ENCODE measurements around the gene CRAMP1.

The CRAMP1 gene

DNA sequence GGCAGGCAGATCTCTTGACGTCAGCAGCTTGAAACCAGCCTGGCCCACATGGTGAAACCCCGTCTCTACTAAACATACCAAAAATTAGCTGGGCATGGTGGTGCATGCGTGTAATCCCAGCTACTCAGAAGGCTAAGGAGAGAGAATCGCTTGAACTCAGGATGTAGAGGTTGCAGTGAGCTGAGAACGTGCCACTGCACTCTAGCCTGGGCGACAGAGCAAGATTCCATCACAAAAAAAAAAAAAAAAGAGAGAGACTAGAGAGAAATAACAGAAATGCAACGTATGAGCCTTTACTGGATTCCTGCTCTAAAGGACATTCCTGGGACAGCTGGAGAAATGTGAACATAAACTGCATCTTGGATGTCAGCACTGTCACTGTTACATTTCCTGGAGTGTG lies 11.1 kb upstream of the CRAMP1 start:
- DNase-seq, result no peak

DNA sequence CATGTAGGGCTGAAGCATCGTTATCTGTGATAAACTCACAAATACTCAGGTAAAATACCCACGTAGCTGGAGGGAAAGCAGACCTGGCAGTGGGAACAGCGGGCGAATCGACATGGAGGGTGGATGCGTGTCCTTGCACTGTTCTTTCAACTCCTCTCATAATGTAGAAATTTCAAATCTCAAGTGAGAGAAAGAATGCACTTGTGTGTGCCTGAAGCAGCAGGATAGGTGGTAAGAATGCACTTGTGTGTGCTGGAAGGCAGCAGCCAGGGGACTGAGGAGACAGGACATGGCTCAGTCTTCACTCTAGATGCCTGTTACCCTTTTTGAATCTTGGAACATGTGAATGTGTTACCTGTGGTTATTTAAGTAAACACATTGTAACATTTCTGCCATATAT lies 10.7 kb upstream of the CRAMP1 start:
- no peak for DNase-seq

DNA sequence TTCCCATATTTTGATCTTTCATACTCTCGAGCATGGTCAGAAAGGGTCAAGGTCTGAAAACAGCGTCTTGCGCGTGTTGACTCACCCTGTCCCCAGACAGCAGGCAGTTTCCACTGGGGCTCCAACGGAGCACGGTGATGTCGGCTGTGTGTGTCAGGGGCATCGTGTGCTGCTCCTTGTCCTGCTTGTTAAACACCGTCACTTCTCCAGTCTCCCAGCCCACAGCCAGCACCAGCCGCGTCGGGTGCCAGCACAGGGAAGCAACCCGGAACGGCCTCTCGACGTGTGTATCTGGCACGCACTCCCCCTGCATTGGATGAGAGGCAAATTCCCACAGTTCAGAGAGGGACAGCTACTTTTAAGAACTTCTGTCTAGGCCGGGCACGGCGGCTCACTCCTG lies 9.9 kb upstream of the CRAMP1 start:
- DNase-seq, result no peak

DNA sequence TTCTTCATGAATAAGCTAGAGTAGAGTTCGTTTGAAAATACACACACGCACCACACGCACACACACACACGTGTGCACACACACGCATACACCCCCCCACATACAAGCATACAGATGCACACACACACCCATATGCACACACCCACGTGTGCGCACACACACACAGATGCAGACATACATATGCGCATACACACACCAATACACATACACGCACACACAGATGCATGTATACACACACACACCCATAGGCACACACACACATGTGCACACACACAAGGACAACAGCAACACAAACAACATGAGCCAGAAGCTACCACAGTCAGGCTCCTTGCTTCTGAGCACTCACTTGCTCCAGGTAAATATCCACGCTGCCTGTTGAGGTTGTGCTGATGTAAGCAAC lies 5.4 kb upstream of the CRAMP1 start:
- DNase-seq, result no peak

DNA sequence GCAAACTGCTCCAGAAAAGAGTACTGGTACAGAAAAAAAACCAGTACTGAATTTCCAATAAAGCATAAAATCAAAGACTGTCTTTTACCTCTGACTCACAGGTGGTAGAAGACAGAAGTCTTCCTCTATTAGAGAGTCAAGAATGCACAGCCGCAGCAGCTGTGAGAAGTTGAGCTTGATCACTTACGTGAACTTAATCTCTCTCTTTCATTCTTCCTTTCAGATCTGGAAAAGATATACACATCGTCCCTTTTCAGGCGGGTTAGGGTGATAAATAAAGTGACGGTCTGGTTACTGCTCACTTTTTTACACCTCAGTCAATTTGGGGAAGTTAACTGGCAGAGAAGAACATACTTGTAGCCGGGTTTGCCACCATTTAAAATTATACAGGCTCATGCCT lies 4.2 kb upstream of the CRAMP1 start:
- DNase-seq, result no peak

DNA sequence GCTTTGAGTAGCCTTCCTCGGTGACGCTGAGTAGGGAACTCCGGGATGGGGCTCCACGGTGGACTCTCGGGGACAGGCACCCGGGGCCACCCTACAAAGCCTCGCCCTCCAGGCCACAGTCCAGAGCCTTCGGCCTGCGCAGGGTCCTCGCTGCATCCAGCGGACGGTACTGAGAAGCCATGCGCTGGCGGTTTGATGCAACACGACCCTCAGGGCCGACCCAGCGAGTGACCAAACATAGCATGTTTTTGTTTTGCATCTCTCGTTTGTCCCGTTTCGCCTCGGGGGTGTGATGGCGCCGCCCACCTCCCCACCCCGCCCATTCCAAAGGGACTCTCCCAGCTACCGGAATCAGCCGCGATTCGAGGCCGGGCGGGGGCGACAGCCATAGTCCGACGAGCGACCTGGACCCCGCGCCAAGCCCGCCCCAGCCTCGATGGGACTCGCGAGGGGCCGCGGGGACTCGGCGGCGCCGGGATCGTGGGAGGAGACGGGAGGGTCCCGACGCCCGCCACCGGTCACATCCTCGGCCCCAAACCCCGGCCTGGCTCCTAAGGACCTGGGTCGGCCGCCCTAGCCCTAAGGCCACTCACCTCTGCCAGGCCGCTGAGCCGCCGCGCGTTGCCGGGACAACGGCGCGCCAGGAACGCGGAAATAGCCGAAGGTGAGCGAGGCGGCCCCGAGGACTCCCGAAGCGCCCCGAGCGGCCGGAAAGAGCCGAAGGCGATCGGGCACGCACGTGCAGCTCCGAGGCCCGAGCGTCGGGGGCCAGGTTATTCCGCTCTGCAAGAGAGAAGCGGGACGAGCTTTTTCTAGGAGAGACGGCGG lies 1.9 kb upstream of the CRAMP1 start:
- peak; percentile 96 for DNase-seq

DNA sequence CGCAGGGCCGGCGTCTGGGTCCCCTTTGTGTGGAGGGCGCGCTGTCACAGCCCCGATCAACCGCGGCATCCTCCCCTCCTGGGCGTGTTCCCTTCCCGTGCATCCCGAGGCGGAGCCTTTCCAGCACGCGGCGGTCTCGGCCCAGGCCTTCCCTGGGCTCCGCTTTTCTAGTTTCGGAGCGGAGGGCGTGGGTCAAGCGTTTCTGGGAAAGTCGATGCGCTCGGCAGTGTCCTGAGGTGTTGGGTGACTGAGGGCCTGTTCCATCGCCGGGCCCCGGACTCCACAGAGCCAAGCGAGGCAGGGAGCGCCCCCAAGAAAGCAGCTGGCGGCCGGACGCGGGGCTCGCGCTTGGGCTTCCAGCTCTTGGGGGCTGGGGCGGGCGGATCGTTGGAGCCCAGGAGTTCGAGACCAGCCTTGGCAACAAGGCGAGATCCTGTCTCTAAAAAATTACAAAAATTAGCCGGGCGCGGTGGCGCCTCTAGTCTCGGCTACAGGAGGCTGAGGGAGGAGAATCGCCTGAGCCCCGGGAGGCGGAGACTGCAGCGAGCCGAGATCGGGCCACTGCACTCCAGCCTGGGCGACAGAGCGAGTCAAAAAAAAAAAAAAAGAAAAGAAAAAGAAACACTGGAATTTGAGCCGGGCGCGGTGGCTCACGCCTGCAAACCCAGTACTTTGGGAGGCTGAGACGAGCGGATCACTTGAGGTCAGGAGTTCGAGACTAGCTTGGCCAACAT lies 1.1 kb upstream of the CRAMP1 start:
- DNase-seq, result peak; percentile 8

DNA sequence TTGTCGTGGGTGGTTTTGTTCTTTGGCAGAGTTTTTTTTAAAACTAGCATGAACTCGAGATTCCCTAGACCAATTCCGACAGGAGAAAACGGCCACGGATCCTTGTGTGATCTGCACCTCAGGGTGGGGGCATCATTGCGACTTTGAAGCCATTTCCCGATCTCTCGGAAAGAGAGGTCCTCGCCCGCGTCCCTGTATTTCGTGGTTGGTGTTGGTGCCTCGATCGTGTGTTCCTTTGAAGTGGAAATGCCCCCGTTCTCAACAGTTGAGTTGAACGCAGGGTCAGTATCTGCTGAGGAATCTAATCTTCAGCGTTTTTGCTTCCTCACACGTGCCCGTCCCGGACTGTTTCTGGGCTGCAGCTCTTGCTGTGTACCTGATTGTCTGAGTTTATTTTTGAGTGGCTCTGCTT lies 1.1 kb downstream of the CRAMP1 start:
- DNase-seq, result peak; percentile 29

DNA sequence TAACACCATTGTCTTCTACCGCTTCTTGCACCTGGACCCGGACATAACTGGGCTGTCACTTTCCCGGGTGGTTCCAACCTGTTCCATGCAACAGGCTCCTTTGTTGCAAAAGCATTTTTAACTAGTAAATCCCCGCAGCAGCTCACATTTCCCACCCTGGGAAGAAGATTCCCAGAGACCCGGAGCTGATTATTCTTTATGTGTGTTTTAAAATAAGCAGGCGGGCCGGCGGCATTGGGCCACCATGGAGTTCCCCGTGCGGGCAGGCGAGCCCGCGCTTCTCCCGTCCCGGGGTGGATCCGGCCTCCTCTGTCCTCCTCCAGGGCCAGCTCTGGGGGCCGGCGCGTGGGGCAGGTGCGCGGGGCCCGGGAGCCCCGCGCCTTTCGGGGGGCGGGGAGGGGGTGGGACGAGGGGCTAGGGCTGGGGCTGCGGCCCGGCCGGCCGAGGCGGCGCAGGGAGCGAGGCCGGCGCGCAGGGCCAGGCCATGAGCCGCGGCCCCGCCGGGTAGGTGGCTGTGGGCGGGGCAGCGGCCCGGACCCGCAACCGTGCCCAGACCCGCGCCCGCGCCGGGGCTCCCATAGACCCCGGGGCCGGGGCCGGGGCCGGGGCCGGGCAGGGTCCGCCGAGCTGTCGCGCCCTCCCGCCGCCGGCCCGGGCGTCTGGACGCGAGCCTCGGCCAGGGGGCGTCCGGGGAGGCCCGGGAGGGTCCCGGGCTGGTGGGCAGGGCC lies 1.7 kb downstream of the CRAMP1 start:
- DNase-seq, result peak; percentile 25

DNA sequence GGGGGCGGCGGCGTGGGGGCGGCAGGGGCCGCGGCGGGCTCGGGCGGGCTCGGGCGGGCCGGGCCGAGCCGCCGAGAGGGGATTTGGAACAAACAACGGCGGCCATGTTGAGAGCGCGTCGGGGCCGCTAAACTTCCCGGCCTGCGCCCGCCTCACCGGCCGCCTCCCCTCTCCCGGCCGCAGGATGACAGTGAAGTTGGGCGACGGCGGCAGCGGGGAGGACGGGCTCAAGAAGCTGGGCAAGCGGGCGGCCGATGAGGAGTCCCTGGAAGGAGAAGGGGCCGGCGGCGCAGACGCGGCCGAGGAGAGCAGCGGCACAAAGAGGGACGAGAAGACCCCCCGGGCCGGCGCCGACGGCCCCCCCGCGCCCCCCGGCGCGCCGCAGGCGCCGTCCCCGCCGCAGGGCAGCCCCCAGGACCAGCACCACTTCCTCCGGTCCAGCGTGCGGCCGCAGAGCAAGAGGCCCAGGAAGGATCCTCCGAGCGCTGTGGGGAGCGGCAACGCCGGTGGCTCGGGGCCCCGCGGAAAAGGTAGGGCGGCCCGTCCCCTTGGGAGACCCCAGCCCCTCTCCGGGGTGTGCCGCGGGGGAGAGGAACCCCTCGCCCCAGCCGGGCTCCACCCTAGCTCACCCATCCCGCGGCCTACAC lies 2.4 kb downstream of the CRAMP1 start:
- peak; percentile 66 for DNase-seq

DNA sequence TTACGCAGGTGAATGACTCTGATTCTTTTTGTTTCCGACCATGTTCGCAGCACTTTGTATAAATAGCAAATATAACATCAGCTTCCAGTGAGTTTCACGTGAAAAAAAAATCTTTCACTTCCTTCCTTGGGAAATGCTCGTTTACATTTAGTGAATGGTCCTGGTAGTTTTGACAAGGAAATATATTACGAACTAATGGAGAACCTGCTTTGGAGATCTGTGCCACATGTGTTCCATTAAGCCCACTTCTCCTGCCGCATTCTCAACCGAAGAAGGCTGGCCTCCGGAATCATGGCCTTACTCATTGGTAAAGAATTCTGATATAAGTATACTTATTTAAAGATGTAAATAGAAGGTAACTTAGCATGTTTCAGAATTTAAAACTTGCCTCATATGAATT lies 3.6 kb downstream of the CRAMP1 start:
- DNase-seq, result no peak

DNA sequence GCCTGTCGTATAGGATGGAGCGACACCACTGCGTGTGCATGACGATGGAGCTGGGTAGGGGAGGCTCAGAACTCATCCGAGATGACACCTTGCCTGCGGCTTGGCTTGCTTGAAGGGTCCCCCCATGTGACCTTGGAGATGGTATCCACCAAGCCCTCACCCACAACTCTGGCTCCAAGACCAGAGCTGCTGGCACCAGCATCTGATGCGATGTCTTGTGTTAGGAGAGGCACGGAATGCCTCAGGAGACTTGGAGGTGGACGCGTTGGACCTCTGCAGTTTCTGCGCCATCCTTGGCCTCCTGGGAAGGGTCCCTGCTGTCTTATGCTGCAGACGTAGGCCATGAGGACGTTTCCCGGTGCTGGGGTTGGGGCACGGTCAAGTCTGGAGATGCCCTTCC lies 7.8 kb downstream of the CRAMP1 start:
- no peak for DNase-seq

DNA sequence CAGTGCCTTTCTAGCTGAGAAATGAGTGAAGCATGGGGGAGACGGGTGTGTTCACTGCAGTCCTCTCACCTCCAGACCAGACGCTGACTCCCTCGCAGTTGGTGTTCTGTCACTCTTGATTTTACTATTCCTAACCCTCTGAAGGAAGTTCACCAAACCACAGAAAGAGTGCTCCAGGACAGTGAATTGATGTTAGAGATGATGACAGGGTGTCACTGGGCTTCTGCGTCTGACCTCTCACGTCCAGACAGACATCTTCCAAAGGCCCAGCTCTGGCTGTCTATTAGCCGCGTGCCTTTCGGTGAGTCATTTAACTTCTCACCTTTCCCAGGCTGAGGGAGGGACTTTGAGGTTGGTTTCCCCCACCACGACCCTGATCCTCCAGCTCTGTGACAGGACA lies 8.2 kb downstream of the CRAMP1 start:
- no peak for DNase-seq

DNA sequence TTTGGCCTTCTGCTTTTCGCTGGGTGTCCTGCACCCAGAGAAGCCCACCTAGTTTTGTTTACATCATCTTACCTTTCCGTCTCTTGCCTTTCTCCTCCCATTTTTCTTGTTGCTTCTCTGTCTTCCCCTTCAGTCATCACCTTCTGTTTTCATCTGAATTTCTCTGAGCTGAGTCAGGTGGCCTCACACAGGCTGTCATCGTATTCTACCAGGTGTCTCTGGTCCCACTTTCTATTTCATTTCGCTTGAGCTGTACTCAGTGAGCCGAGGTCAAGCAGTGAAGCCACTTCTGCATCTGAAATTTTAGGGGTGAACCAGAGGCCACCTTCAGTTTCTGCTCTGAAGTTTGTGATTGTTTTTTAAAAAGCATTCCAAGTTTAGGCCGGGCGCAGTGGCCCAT lies 9.7 kb downstream of the CRAMP1 start:
- no peak for DNase-seq

DNA sequence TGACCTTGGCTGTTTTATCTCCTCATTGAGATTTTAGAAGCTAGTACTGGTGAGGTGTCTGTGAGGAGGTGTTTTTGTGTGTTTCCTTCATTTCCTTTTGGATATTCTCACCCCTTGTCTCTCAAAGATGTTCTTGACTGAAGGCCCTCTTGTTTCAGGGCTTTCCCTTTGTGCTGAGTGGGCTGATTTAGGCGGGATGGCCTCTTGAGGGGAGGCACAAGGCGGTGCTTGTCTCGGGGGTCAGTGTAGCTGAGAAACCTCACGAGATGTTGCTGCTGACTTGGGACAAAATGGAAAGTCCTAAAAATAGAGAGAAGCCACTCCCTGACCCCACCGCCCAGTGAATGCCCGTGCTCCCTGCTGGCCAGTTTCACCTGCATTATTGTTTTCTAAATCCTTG lies 14.2 kb downstream of the CRAMP1 start:
- no peak for DNase-seq

DNA sequence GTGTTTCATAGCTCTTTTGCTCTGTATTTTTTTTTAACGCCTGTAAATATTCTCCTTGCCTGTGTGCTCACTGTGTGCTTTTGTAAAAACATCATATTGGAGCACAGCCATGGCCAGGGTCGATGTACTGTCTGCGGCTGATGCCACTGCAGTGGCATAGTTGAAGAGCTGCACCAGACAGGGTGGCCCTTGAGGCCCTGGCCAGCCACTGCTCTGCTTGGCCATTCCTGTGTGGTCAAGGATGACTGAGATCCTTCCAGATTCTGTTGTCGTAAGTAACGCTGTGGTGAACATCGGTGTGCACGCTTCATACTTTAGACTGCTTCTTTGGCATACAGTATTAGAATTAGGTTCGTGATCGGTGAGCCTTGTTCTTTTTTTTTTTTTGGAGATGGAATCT lies 14.6 kb downstream of the CRAMP1 start:
- DNase-seq, result no peak

DNA sequence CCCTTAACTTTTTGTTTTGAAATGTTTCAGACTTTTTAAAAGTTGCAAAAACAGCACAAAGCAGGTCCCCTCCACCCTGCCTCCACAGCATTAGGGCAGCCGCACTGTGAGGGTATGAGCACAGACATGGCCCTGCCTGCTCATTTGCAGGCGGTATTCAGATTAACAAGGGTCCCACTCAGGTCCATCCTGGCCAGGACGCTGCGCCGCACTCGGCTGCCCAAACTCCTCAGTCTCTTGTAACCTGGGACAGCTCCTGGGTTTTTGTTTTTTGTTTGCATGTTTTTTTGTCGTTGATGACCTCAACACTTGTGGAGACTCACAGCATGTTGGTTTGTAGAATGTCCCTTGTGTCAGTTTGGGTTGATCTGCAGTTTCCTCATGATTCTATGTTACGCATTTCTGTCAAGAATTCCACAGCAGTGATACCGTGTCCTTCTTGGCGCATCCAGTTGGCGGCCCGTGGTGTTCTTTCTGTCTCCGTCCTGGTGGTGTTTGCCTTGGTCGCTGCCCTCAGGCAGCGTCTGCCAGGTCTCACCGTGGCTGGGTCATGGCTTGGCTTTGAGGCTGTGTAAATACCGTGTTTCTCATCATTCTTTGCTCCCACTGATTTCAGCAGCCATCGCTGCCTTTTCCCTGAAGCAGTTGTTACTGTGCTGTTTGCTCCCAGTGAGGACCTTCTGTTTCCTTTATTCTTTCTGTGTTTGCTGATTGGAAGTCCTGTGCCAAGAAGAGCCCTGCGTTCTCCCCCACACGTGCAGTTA lies 18.5 kb downstream of the CRAMP1 start:
- no peak for DNase-seq

DNA sequence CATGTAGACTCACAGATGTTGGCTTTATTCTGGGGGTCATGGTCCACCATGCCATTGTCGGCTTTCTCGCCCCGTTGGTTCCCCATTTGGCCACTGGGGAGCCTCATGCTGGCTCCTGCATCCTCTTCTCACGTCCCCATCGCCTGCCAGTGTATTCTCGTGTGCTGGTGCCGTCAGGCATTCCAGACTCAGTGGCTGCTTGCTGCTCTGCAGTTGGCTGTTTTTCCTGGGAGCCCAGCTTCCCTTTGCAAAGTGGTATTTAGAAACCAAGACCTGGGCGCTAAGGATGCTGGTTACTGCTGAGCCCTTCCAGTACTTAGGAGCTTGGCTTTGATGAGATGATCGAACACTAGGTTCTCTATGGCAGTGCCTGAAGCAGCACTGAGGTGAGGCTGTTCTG lies 19.1 kb downstream of the CRAMP1 start:
- no peak for DNase-seq

DNA sequence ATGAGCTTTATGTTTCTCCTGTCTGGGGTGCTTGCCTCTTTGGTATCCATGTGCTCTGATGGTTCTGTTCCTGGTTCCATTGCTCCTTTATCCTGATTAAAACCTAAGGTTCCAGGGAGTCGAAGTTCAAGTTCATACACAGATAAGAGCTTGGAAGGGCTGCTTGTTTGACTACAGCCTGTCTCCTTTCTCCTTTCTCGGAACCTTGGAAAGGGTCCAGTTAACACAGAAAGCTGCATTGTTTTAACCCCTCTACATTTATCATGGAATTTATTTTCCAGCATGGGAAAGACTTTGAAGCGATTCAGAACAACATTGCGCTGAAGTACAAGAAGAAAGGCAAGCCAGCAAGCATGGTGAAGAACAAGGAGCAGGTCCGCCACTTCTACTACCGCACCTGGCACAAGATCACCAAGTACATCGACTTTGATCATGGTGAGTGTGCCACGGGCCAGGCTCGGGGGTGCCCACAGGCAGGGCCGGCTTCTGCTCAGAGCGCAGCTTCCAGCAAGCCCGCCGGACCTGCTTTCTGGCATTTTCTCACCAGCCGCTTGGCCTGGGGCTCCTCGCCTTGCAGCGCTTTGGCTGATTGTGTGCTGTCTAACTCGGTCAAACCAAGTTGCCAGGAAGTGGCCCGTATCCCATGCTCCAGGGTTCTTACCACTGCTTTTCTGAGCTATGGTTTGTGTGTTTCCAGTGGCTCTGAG lies 19.9 kb downstream of the CRAMP1 start:
- DNase-seq, result no peak

DNA sequence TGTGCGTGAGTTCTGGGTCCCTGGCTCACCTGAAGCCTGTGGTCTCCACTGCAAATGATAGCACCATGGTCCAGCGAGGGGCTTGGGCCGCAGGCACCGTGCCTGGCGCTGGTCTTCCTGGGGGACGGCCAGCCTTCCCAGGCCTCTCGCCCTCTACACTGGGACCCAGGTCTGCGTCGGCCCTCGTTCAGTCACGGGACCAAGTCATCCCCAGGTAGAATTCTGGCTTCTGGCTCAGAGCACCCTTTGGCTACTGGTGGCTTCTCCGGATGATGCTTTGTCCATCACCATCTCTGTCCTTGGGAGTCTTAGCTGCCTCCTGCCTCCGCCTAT lies 20.4 kb downstream of the CRAMP1 start:
- no peak for DNase-seq

DNA sequence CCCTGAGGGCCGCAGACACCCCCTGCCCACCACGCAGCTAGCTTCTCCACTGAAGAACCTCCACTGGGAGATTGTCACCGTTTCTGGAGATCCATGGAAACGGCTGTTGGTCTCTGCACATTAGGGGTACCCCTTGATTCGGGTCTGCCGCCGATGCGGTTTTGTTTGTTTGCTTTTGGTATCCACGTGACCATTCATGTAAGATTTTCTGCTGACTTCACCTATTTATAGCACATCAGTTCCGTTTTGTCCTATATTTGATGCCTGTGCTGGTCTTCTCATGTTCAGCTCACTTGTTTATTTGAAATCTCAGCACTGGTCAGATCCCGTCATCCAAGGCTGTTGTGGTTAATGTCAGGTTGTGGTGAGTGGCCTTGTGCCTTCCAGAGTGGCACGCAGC lies 21.1 kb downstream of the CRAMP1 start:
- no peak for DNase-seq

DNA sequence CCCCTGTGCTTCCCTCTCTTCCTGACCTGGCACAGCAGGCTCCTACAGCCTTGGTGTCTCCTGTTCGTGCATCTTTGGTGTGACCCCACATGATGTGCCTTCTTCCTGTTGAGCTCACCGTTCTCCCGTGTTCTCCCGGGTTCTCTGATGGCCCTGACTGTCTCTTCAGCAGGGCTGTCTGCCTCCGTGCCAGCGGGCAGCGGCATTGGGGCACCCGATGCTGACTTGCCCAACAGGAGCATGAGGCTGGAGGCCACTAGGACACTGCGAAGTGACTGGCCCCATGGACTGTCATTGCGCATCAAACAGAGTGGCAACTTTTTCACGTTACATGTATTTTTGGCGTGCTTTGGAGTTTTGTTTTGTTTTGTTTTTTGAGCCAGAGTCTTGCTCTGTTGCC lies 22.4 kb downstream of the CRAMP1 start:
- DNase-seq, result no peak
